Ovary (tissue), 9 donors: ENCODE measurements around the gene AFP. TPM values are rescaled to one million over a fixed set of nuclear protein-coding genes. Genes with fewer than 3 reads are reported as not detected.

Experiments used
- DNase-seq, 5 donors: peaks; one replicate each; pipeline ENCODE4 v3.0.0-alpha.2; 2019 to 2020
- H3K27ac ChIP-seq, 2 donors: fragments of 200-600 bp; one replicate each; pipeline versions ENCODE4 v1.5.1 to v1.8.0; 2019 to 2022
- H3K27me3 ChIP-seq: fragments of 200-600 bp; one replicate; pipeline ENCODE4 v1.8.0; 2022
- H3K36me3 ChIP-seq: fragments of 200-600 bp; sonication (generic); one replicate; pipeline ENCODE4 v1.5.1; 2019
- H3K4me1 ChIP-seq: one replicate; pipeline ENCODE4 v1.8.1; 2013; ENCODE audit warnings: mild to moderate bottlenecking, moderate library complexity; ENCODE audit not compliant: insufficient read depth
- H3K4me3 ChIP-seq: fragments of 200-600 bp; sonication (generic); one replicate; pipeline ENCODE4 v1.5.1; 2017
- H3K9me3 ChIP-seq, 2 donors: fragments of 200-600 bp in 1 of 2; sonication (generic) in 1 of 2; one replicate each; pipeline versions ENCODE4 v1.5.1 to v1.8.1; 2013 to 2019; ENCODE audit warnings: mild to moderate bottlenecking in 1 of 2, moderate library complexity in 1 of 2
- EP300 ChIP-seq: sonication (generic); formaldehyde crosslinking; IDR thresholded peaks from one replicate; pipeline ENCODE4 v1.6.1; 2017; ENCODE audit warnings: antibody characterized with exemption
- POLR2A ChIP-seq: fragments of 450-650 bp; IDR thresholded peaks from one replicate; pipeline ENCODE4 v1.6.1; 2017; ENCODE audit warnings: antibody characterized with exemption, mild to moderate bottlenecking, moderate library complexity
- WGBS, 3 donors: extraction: QIAGEN DNeasy Blood & Tissue Kit in 1 of 3; methylation state at CpG; one replicate each; pipeline versions ENCODE4 v1.1.5 to v1.1.7; 2013 to 2017; 5-methylcytosine and 5-hydroxymethylcytosine counted together
- intact Hi-C, 4 donors: fragments of 100-400 bp; cut with DNase I; formaldehyde crosslinking; loops; one replicate each; pipeline versions ENCODE4 v1.11.0 to v1.15.1; 2022 to 2023
- polyA plus RNA-seq, 2 donors: library from polyadenylated mRNA; stranded (reverse); fragments of 200-250 nt in 1 of 2; fragments of 350-450 nt in 1 of 2; fragmentation: Illumina TruSeq in 1 of 2; extraction: RNeasy Lipid Tissue Mini Kit (QIAGEN cat#74804) in 1 of 2; gene quantifications; one replicate each; pipeline ENCODE4 v1.2.3, GENCODE V29; 2013 to 2014
- total RNA-seq, 7 donors: library from RNA; depleted of rRNA in 2 of 7; stranded (reverse); fragments of >200 nt in 2 of 7; fragmentation: NEBNext Ultra II Directional in 3 of 7; extraction: Animal tissue kit (Norgen Biotek cat#: 25700) in 3 of 7; gene quantifications; one replicate each; pipeline versions ENCODE4 v1.1.0 to v1.2.4, GENCODE V29; 2016 to 2023
- TF ChIP-seq, protein P1 (sequence below), 3 donors: fragments of 450-650 bp in 2 of 3; fragments of 200-600 bp in 1 of 3; IDR thresholded peaks; one replicate each; pipeline versions ENCODE4 v1.5.1 to v1.8.0; 2016 to 2022; ENCODE audit warnings: antibody characterized with exemption in 3 of 3, mild to moderate bottlenecking in 1 of 3
- donor health status: DM: no; HTN: no; CAD: no; lungs with moderate emphysema.
- donor health status: DM: no; HTN: no; CAD: no.
- donor health status: Bipolar disorder and iron deficiency.
- donor health status: DM: yes; HTN: yes; CAD: no.
- donor health status: DM: no; HTN: no; CAD: no.
- donor health status: DM: yes; HTN: yes; CAD: no.

AFP gene
- total and polyA plus RNA-seq, 9 donors: 0.17 to 2.8 (median 0.47) TPM; not detected in 5

- intact Hi-C loops: no loop called here
- no peak overlapping the region for H3K4me3 ChIP-seq
- no peaks in the 10 kb centered on the region for H3K27me3 ChIP-seq
- peaks cover 5% of the 10 kb centered on the region for H3K4me1 ChIP-seq
- H3K27ac ChIP-seq: no peak overlapping the region
- no peaks in the 10 kb centered on the region for H3K36me3 ChIP-seq
- no peak for DNase-seq
- no peak for TF ChIP-seq EP300
- TF ChIP-seq, protein P1, sequence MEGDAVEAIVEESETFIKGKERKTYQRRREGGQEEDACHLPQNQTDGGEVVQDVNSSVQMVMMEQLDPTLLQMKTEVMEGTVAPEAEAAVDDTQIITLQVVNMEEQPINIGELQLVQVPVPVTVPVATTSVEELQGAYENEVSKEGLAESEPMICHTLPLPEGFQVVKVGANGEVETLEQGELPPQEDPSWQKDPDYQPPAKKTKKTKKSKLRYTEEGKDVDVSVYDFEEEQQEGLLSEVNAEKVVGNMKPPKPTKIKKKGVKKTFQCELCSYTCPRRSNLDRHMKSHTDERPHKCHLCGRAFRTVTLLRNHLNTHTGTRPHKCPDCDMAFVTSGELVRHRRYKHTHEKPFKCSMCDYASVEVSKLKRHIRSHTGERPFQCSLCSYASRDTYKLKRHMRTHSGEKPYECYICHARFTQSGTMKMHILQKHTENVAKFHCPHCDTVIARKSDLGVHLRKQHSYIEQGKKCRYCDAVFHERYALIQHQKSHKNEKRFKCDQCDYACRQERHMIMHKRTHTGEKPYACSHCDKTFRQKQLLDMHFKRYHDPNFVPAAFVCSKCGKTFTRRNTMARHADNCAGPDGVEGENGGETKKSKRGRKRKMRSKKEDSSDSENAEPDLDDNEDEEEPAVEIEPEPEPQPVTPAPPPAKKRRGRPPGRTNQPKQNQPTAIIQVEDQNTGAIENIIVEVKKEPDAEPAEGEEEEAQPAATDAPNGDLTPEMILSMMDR (IDR thresholded peaks at IDR 0.05): no peak
- TF ChIP-seq POLR2A: no peak
- 70 to 76% (median 75%) methylated on average over 7 of the region's 7 CpGs for WGBS, 3 donors
- no peaks in the 10 kb centered on the region for H3K9me3 ChIP-seq
These were observed 9.6 kb downstream of the AFP start for GRCh38 chr4:73445383-73446335.

- Histone ChIP-seq H3K27me3 (no peaks in the 10 kb centered on the region), H3K36me3 (no peaks in the 10 kb centered on the region), H3K9me3 (no peaks in the 10 kb centered on the region), H3K27ac (no peak overlapping the region), H3K4me1 (peaks cover 7% of the 10 kb centered on the region), H3K4me3 (no peak overlapping the region)
- 61 to 77% (median 74%) methylated on average over 4 of the region's 4 CpGs for WGBS, 3 donors
- TF ChIP-seq, protein P1 (IDR thresholded peaks at IDR 0.05): no peak
- TF ChIP-seq EP300 (no peak), POLR2A (no peak)
- DNase-seq: no peak
- intact Hi-C loops: no loop called here
These were observed 10.4 kb downstream of the AFP start for GRCh38 chr4:73446336-73446938.

GRCh38 chr4:73447671-73448070 is 11.7 kb downstream of the AFP start:
- no peak for DNase-seq
- Histone ChIP-seq H3K9me3 (no peaks in the 10 kb centered on the region), H3K36me3 (no peaks in the 10 kb centered on the region), H3K4me1 (peaks cover 6% of the 10 kb centered on the region), H3K27me3 (no peaks in the 10 kb centered on the region), H3K4me3 (no peak overlapping the region), H3K27ac (no peak overlapping the region)
- WGBS, 3 donors: 93 to 95% (median 94%) methylated on average over 4 of the region's 4 CpGs
- intact Hi-C loops: no loop called here
- no peak for TF ChIP-seq EP300

- Histone ChIP-seq H3K4me1 (peaks cover 8% of the 10 kb centered on the region), H3K9me3 (no peaks in the 10 kb centered on the region), H3K4me3 (no peak overlapping the region), H3K27ac (no peak overlapping the region), H3K36me3 (no peaks in the 10 kb centered on the region), H3K27me3 (no peaks in the 10 kb centered on the region)
- WGBS, 3 donors: 96 to 97% (median 97%) methylated on average over 4 of the region's 4 CpGs
- intact Hi-C loops: no loop called here
- TF ChIP-seq EP300 (no peak), POLR2A (no peak)
- TF ChIP-seq, protein P1 (IDR thresholded peaks at IDR 0.05): no peak
- no peak for DNase-seq
These were observed 12.6 kb downstream of the AFP start for GRCh38 chr4:73448448-73449203.
